GM23338 (cell line): ENCODE data around the gene PDS5A. TPM values are rescaled to one million over a fixed set of nuclear protein-coding genes. Genes with fewer than 3 reads are reported as not detected.

ENCODE experiments used
- ATAC-seq: fragments of 200-7000 bp; cut with Tn5 transposase; 3 replicates; pipeline ENCODE4 v1.9.1; 2020
- DNase-seq: peaks from one replicate; pipeline ENCODE4 v3.0.0-alpha.2; 2015; ENCODE audit warnings: low spot score
- H2AFZ ChIP-seq: fragments of 200-600 bp; sonication (generic); 2 replicates; pipeline ENCODE4 v1.8.0; 2016; ENCODE audit warnings: antibody characterized with exemption, mild to moderate bottlenecking, moderate library complexity
- H3F3A ChIP-seq: fragments of 200-600 bp; sonication (generic); replicated peaks from 2 replicates; pipeline ENCODE4 v1.8.0; 2017; ENCODE audit warnings: antibody characterized with exemption, mixed run types, low read depth
- H3K27ac ChIP-seq: fragments of 200-600 bp; sonication (generic); 2 replicates; pipeline ENCODE4 v1.6.1; 2016; ENCODE audit warnings: low read depth
- H3K27me3 ChIP-seq: fragments of 200-600 bp; sonication (generic); 2 replicates; pipeline ENCODE4 v1.8.0; 2016; ENCODE audit warnings: mild to moderate bottlenecking, mixed run types, moderate library complexity; ENCODE audit not compliant: insufficient read depth
- H3K36me3 ChIP-seq: fragments of 200-600 bp; sonication (generic); 2 replicates; pipeline ENCODE4 v1.8.0; 2016; ENCODE audit warnings: mild to moderate bottlenecking; ENCODE audit not compliant: insufficient read depth
- H3K4me1 ChIP-seq: fragments of 200-600 bp; sonication (generic); 2 replicates; pipeline ENCODE4 v1.8.0; 2016; ENCODE audit warnings: mild to moderate bottlenecking, moderate library complexity; ENCODE audit not compliant: insufficient read depth
- H3K4me2 ChIP-seq: fragments of 200-600 bp; sonication (generic); 2 replicates; pipeline ENCODE4 v1.7.1; 2017; ENCODE audit warnings: mixed run types
- H3K4me3 ChIP-seq: fragments of 200-600 bp; sonication (generic); 2 replicates; pipeline ENCODE4 v1.6.1; 2016; ENCODE audit warnings: mixed run types
- H3K79me2 ChIP-seq: fragments of 200-600 bp; sonication (generic); replicated peaks from 2 replicates; pipeline ENCODE4 v1.8.0; 2017; ENCODE audit warnings: mild to moderate bottlenecking; ENCODE audit not compliant: insufficient read depth
- H3K9me2 ChIP-seq: fragments of 200-600 bp; sonication (generic); 2 replicates; pipeline ENCODE4 v1.8.0; 2017; ENCODE audit not compliant: insufficient read depth
- H4K20me1 ChIP-seq: fragments of 200-600 bp; sonication (generic); replicated peaks from 2 replicates; pipeline ENCODE4 v1.8.0; 2017; ENCODE audit warnings: mild to moderate bottlenecking; ENCODE audit not compliant: insufficient read depth
- H3K27ac Mint-ChIP-seq: 2 replicates; pipeline ENCODE4 v1.8.0; 2020; ENCODE audit warnings: inconsistent platforms, mild to moderate bottlenecking, moderate library complexity, mixed read lengths
- H3K27me3 Mint-ChIP-seq: 3 replicates; pipeline ENCODE4 v1.8.0; 2022; ENCODE audit warnings: low read depth, mild to moderate bottlenecking, moderate library complexity, mixed read lengths, inconsistent platforms; ENCODE audit not compliant: insufficient read depth, poor library complexity
- H3K36me3 Mint-ChIP-seq: 3 replicates; pipeline ENCODE4 v1.8.0; 2021; ENCODE audit warnings: low read depth, mild to moderate bottlenecking, inconsistent platforms, moderate library complexity, mixed read lengths
- H3K4me1 Mint-ChIP-seq: 3 replicates; pipeline ENCODE4 v1.8.0; 2020; ENCODE audit warnings: mild to moderate bottlenecking, inconsistent platforms, mixed read lengths
- H3K4me3 Mint-ChIP-seq: 3 replicates; pipeline ENCODE4 v1.8.0; 2021; ENCODE audit warnings: moderate library complexity, mild to moderate bottlenecking, inconsistent platforms, mixed read lengths
- H3K9me3 Mint-ChIP-seq: 3 replicates; pipeline ENCODE4 v1.8.0; 2020; ENCODE audit warnings: moderate library complexity, mild to moderate bottlenecking, inconsistent platforms, mixed read lengths
- CTCF ChIP-seq, 2 experiments: fragments of 200-600 bp in 1 of 2; sonication (generic) in 1 of 2; conservative IDR thresholded peaks; 2 replicates each; pipeline versions ENCODE4 v1.5.1 to v1.6.1; 2016 to 2017; ENCODE audit warnings: antibody characterized with exemption in 2 of 2, low read depth in 2 of 2, mild to moderate bottlenecking in 2 of 2, moderate library complexity in 1 of 2
- EZH2phosphoT487 ChIP-seq: fragments of 200-600 bp; sonication (generic); IDR thresholded peaks from one replicate; pipeline ENCODE4 v1.8.1; 2018; ENCODE audit warnings: antibody characterized with exemption; ENCODE audit not compliant: unreplicated experiment
- ZNF462 ChIP-seq: fragments of 250-450 bp; sonication (Bioruptor Pico); IDR thresholded peaks from 2 replicates; pipeline ENCODE4 v1.5.0; 2020; ENCODE audit warnings: mild to moderate bottlenecking, moderate library complexity
- polyA plus RNA-seq: library from polyadenylated mRNA; unstranded; fragments of >200 nt; fragmentation: Nextera tagmentation; extraction: Ambion mirVana; gene quantifications from 2 replicates; pipeline ENCODE4 v1.2.1, GENCODE V29; 2016
- total RNA-seq: library from RNA; depleted of rRNA; stranded (reverse); fragments of >200 nt; shearing (Covaris generic); gene quantifications from 2 replicates; pipeline ENCODE4 v1.2.3, GENCODE V29; 2014

The PDS5A gene
- total and polyA plus RNA-seq, 2 experiments from 2014 or later = 22.1 to 91.9 TPM

- no peak for TF ChIP-seq ZNF462
Observed at GRCh38 chr4:40003986-40004385, 26.3 kb upstream of the PDS5A start (continued).

GRCh38 chr4:40000711-40001110 is 23.0 kb upstream of the PDS5A start:
- DNase-seq = no peak
- no peak for ATAC-seq
- Mint-ChIP-seq H3K4me3 (no peak overlapping the region), H3K36me3 (no peaks in the 10 kb centered on the region), H3K9me3 (no peaks in the 10 kb centered on the region), H3K27ac (no peak overlapping the region), H3K27me3 (no peaks in the 10 kb centered on the region), H3K4me1 (no peaks in the 10 kb centered on the region)
- no peaks in the 10 kb centered on the region for H3K4me1 ChIP-seq
- H4K20me1 ChIP-seq = no peaks in the 10 kb centered on the region
- H2AFZ ChIP-seq = no peak overlapping the region
- H3K36me3 ChIP-seq = no peaks in the 10 kb centered on the region
- no peaks in the 10 kb centered on the region for H3F3A ChIP-seq
- H3K9me2 ChIP-seq = peaks cover 3% of the 10 kb centered on the region; the same call in 1 of the 2 replicates
- no peak overlapping the region for H3K27ac ChIP-seq
- H3K4me2 ChIP-seq = no peak overlapping the region
- H3K79me2 ChIP-seq = no peaks in the 10 kb centered on the region
- H3K4me3 ChIP-seq = no peak overlapping the region
- TF ChIP-seq CTCF (conservative IDR thresholded peaks at IDR 0.05; ENCODE audit: low read depth in 2 of 2) = no peak
- TF ChIP-seq EZH2phosphoT487 = no peak
- H3K27me3 ChIP-seq = no peaks in the 10 kb centered on the region
